Panc1 (cell line): Measurements from ENCODE around the gene ERC2. TPM values are rescaled to one million over a fixed set of nuclear protein-coding genes. Genes with fewer than 3 reads are reported as not detected.

ENCODE experiments used
- ATAC-seq: fragments of 200-7000 bp; cut with Tn5 transposase; 2 replicates; pipeline ENCODE4 v1.9.1; 2020; ENCODE audit warnings: mild to moderate bottlenecking, moderate library complexity
- BruUV-seq: library from RNA; stranded (reverse); fragments of 400-500 nt; replicated peaks from 2 replicates; lab custom pipeline; 2021; lab: Mats Ljungman, UMichigan
- CTCF ChIA-PET: fragments of 300-600 bp; sonication (Branson Sonifier 250); formaldehyde crosslinking; loops from one replicate; lab custom pipeline; 2022; ENCODE audit warnings: antibody characterized with exemption; lab: Charles Lee
- POLR2A ChIA-PET: fragments of 300-600 bp; sonication (Branson Sonifier 250); formaldehyde crosslinking; loops from one replicate; lab custom pipeline; 2022; ENCODE audit warnings: antibody characterized with exemption; lab: Charles Lee
- DNase-seq: peaks from one replicate; pipeline ENCODE4 v3.0.0-alpha.2; 2010; ENCODE audit warnings: low read depth, low spot score
- H3K27ac ChIP-seq: 2 replicates; pipeline ENCODE4 v1.5.1; 2011; ENCODE audit warnings: mild to moderate bottlenecking, low read length, inconsistent platforms
- H3K27me3 ChIP-seq: fragments of 200-500 bp; sonication (Bioruptor generic); 2 replicates; pipeline ENCODE4 v1.6.0; 2014; ENCODE audit warnings: low read length, inconsistent platforms; ENCODE audit not compliant: control insufficient read depth, insufficient read depth
- H3K36me3 ChIP-seq: fragments of 200-500 bp; sonication (Bioruptor generic); 2 replicates; pipeline ENCODE4 v1.5.1; 2014; ENCODE audit warnings: inconsistent platforms, mild to moderate bottlenecking, low read length, moderate library complexity; ENCODE audit not compliant: control insufficient read depth, insufficient read depth
- H3K4me1 ChIP-seq: 2 replicates; pipeline ENCODE4 v1.5.1; 2011; ENCODE audit warnings: inconsistent platforms, mild to moderate bottlenecking, low read length, moderate library complexity; ENCODE audit not compliant: control insufficient read depth, insufficient read depth
- H3K4me3 ChIP-seq, 2 experiments: 2 replicates each; pipeline ENCODE4 v1.5.1; 2011 to 2012; ENCODE audit warnings: low read depth in 2 of 2, low read length in 2 of 2, mild to moderate bottlenecking in 2 of 2, inconsistent platforms in 1 of 2, moderate library complexity in 1 of 2
- H3K9me3 ChIP-seq: fragments of 200-500 bp; sonication (Bioruptor generic); 2 replicates; pipeline ENCODE4 v1.5.1; 2014; ENCODE audit warnings: low read depth, mild to moderate bottlenecking, inconsistent platforms, low read length, moderate library complexity; ENCODE audit not compliant: control insufficient read depth, insufficient read depth
- POLR2AphosphoS5 ChIP-seq: IDR thresholded peaks from 2 replicates; pipeline ENCODE4 v1.6.1; 2012; ENCODE audit warnings: mild to moderate bottlenecking, low read depth, low read length, moderate library complexity
- SIN3A ChIP-seq: IDR thresholded peaks from 2 replicates; pipeline ENCODE4 v1.6.1; 2012; ENCODE audit warnings: low read depth, mild to moderate bottlenecking, low read length, moderate library complexity, borderline replicate concordance; ENCODE audit not compliant: insufficient read depth
- TCF7L2 ChIP-seq: IDR thresholded peaks from 2 replicates; pipeline ENCODE4 v1.6.1; 2011; ENCODE audit warnings: mild to moderate bottlenecking, low read depth, low read length, inconsistent platforms
- in situ Hi-C: cut with HindIII; loops from 2 replicates; pipeline ENCODE4 v1.10.0; 2016; ENCODE audit warnings: low sequenced_read_pairs, low pct_unique_long_range_greater_than_20kb
- intact Hi-C: fragments of 100-400 bp; cut with micrococcal nuclease; formaldehyde crosslinking; loops from one replicate; pipeline ENCODE4 v1.10.0; 2022; ENCODE audit not compliant: unreplicated experiment
- total RNA-seq: library from RNA; stranded (reverse); gene quantifications from one replicate; pipeline ENCODE4 v1.2.1, GENCODE V29; 2021; ENCODE audit not compliant: unreplicated experiment
- TF ChIP-seq, protein P1 (sequence below): fragments of 450-650 bp; IDR thresholded peaks from 2 replicates; pipeline ENCODE4 v1.5.1; 2017; ENCODE audit warnings: mild to moderate bottlenecking
- TF ChIP-seq, protein P2 (sequence below), 2 experiments: IDR thresholded peaks; 2 replicates each; pipeline ENCODE4 v1.6.1; 2011 to 2012; ENCODE audit warnings: low read depth in 2 of 2, control low read depth in 1 of 2, low read length in 1 of 2, mild to moderate bottlenecking in 1 of 2, moderate library complexity in 1 of 2; ENCODE audit not compliant: insufficient read depth in 1 of 2

ERC2 gene
- total RNA-seq, 1 experiment from 2014 or later, result 0.33 TPM

DNA sequence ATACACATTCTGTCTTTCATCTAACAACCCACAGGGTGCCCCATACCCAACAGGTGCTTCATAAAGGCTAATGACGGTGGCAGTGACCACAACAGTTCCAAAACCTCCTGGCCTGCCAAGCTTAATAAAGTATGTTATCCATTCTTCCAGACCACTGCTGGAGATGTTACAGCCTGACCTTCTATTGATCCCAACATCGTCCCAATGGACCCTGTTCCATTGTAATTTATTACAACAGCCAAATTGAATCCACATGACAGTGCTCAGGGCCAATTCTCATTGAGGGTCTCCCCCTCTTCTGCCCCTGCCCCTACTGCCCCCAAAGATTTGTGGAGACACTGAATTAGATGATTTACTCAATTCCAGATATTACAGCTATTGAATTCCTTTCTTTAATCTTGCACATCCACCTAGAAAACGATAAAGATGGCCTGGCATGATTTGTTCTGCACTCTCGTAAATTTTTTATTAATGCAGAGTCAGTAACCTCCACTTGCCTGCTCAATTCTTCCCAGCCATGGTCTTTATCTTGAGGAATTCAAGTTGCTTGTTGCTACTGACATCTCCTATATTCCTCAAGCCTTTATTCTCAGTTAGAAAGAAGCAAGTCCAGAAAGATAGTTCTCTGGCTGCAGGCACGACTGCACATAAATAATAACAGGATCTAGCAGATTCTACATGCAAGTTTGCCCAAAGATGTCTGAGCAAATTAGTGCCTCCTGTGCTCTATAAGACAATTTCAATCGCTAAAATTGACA is 407.6 kb downstream of the ERC2 start:
- POLR2A ChIA-PET, result no interaction called here
- Histone ChIP-seq H3K9me3 (no peaks in the 10 kb centered on the region), H3K4me3 (no peak overlapping the region), H3K27ac (no peak overlapping the region), H3K4me1 (no peaks in the 10 kb centered on the region), H3K27me3 (no peaks in the 10 kb centered on the region), H3K36me3 (no peaks in the 10 kb centered on the region)
- intact Hi-C loops (no loop called here), in situ Hi-C loops (no loop called here)
- ATAC-seq, result no peak
- DNase-seq, result no peak
- TF ChIP-seq TCF7L2 (no peak), POLR2AphosphoS5 (no peak), SIN3A (no peak)
- TF ChIP-seq, protein P1, sequence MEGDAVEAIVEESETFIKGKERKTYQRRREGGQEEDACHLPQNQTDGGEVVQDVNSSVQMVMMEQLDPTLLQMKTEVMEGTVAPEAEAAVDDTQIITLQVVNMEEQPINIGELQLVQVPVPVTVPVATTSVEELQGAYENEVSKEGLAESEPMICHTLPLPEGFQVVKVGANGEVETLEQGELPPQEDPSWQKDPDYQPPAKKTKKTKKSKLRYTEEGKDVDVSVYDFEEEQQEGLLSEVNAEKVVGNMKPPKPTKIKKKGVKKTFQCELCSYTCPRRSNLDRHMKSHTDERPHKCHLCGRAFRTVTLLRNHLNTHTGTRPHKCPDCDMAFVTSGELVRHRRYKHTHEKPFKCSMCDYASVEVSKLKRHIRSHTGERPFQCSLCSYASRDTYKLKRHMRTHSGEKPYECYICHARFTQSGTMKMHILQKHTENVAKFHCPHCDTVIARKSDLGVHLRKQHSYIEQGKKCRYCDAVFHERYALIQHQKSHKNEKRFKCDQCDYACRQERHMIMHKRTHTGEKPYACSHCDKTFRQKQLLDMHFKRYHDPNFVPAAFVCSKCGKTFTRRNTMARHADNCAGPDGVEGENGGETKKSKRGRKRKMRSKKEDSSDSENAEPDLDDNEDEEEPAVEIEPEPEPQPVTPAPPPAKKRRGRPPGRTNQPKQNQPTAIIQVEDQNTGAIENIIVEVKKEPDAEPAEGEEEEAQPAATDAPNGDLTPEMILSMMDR, result no peak
- TF ChIP-seq, protein P2, sequence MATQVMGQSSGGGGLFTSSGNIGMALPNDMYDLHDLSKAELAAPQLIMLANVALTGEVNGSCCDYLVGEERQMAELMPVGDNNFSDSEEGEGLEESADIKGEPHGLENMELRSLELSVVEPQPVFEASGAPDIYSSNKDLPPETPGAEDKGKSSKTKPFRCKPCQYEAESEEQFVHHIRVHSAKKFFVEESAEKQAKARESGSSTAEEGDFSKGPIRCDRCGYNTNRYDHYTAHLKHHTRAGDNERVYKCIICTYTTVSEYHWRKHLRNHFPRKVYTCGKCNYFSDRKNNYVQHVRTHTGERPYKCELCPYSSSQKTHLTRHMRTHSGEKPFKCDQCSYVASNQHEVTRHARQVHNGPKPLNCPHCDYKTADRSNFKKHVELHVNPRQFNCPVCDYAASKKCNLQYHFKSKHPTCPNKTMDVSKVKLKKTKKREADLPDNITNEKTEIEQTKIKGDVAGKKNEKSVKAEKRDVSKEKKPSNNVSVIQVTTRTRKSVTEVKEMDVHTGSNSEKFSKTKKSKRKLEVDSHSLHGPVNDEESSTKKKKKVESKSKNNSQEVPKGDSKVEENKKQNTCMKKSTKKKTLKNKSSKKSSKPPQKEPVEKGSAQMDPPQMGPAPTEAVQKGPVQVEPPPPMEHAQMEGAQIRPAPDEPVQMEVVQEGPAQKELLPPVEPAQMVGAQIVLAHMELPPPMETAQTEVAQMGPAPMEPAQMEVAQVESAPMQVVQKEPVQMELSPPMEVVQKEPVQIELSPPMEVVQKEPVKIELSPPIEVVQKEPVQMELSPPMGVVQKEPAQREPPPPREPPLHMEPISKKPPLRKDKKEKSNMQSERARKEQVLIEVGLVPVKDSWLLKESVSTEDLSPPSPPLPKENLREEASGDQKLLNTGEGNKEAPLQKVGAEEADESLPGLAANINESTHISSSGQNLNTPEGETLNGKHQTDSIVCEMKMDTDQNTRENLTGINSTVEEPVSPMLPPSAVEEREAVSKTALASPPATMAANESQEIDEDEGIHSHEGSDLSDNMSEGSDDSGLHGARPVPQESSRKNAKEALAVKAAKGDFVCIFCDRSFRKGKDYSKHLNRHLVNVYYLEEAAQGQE (IDR thresholded peaks at IDR 0.05; ENCODE audit: insufficient read depth in 1 of 2, low read depth in 2 of 2, low read length in 1 of 2), result no peak
- CTCF ChIA-PET, result no interaction called here
- no TSS peak for BruUV-seq

DNA sequence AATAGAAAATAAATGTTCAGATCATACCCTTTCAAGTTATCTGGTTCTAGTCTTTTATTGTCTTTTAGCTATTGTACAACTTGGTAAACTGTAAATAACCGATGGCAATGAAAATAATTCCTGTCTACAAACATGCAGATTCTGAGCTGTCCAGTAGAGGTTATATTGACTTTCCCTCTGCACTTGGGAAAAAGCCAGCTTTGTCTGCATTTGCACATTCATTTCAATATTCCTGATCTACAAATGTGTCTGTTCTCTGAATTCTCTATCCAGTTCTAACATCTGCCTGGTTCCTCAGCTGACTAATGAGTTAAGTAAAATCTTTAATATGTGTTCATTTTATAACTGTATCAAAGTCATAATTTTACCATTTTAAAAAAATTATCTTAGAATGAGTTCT is 408.5 kb downstream of the ERC2 start:
- TF ChIP-seq SIN3A (no peak), POLR2AphosphoS5 (no peak), TCF7L2 (no peak)
- TF ChIP-seq, protein P2 (IDR thresholded peaks at IDR 0.05; ENCODE audit: insufficient read depth in 1 of 2, low read depth in 2 of 2, low read length in 1 of 2), result no peak
- TF ChIP-seq, protein P1, result no peak
- DNase-seq (no peak), ATAC-seq (no peak)
- Histone ChIP-seq H3K27me3 (no peaks in the 10 kb centered on the region), H3K27ac (no peak overlapping the region), H3K4me1 (no peaks in the 10 kb centered on the region), H3K9me3 (no peaks in the 10 kb centered on the region), H3K4me3 (no peak overlapping the region), H3K36me3 (no peaks in the 10 kb centered on the region)
- CTCF ChIA-PET, result no interaction called here
- BruUV-seq, result no TSS peak
- intact Hi-C loops, result no loop called here
- in situ Hi-C loops, result no loop called here
- POLR2A ChIA-PET, result no interaction called here
